ENCODE results near the gene OPTC. TPM values are rescaled to one million over a fixed set of nuclear protein-coding genes. Genes with fewer than 3 reads are reported as not detected.
A peak's percentile ranks its signal among the peaks of the same experiment; 100 is the strongest.

Gene OPTC
- total and polyA plus RNA-seq, 4 donors, result not detected

DNA sequence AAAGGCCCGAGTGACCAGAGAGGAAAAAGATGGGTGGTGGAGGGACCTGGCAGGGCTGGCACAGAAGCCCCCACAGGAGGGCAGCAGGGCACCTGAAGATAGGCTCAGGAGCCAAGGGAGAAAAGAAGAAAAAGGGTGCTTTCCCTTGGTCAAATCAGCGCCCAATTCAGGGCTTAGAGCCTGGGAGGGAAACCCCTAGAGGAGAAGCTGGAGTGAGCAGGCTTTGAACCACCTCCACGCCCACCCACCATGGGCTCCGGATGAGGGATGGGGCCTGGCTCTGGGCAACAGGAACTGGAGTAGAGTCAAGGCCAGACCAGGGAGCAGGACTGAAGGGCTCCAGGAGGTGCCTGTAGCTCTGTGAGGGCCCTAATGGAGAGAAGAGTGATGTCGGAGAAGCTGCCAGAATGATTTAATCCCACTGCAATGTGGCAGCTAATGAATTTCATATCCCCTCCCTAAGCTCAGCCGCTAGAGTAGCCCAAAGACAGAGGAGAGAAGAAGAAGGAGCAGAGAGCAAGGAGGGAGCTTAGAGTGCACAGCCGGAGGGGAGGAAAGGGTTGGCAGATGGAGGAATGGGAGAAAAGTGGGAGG lies 30.4 kb upstream of the OPTC start:
- peak overlapping the region in 1 of 2 donors; percentile 61 for H3K27ac ChIP-seq (ENCODE audit: low read depth in 1 of 2, low read length in 1 of 2)
- ATAC-seq (ENCODE audit: insufficient read depth, low FRiP score), result no peak
- no peaks in the 10 kb centered on the region for H3K9me3 ChIP-seq (ENCODE audit: control insufficient read depth in 4 of 4, insufficient read depth in 3 of 4, low read length in 3 of 4)
- H3K27me3 ChIP-seq (ENCODE audit: control insufficient read depth in 3 of 3, insufficient read depth in 3 of 3, low read length in 2 of 3), result no peaks in the 10 kb centered on the region
- no peaks in the 10 kb centered on the region for H3K36me3 ChIP-seq (ENCODE audit: control insufficient read depth in 4 of 4, insufficient read depth in 4 of 4, low read length in 4 of 4)
- TF ChIP-seq, protein P1, sequence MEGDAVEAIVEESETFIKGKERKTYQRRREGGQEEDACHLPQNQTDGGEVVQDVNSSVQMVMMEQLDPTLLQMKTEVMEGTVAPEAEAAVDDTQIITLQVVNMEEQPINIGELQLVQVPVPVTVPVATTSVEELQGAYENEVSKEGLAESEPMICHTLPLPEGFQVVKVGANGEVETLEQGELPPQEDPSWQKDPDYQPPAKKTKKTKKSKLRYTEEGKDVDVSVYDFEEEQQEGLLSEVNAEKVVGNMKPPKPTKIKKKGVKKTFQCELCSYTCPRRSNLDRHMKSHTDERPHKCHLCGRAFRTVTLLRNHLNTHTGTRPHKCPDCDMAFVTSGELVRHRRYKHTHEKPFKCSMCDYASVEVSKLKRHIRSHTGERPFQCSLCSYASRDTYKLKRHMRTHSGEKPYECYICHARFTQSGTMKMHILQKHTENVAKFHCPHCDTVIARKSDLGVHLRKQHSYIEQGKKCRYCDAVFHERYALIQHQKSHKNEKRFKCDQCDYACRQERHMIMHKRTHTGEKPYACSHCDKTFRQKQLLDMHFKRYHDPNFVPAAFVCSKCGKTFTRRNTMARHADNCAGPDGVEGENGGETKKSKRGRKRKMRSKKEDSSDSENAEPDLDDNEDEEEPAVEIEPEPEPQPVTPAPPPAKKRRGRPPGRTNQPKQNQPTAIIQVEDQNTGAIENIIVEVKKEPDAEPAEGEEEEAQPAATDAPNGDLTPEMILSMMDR (IDR thresholded peaks at IDR 0.05; ENCODE audit: control extremely low read depth, extremely low read depth), result no peak
- WGBS, 2 donors, result 72 to 81% methylated on average over 7 of the region's 7 CpGs
- H3K4me1 ChIP-seq (ENCODE audit: control insufficient read depth in 5 of 5, insufficient read depth in 5 of 5, low read length in 5 of 5), result peaks cover 0 to 38% (median 24%) of the 10 kb centered on the region in 5 donors
- DNase-seq, result peak; percentile 51 to 76 (median 59)
- H3K9ac ChIP-seq (ENCODE audit: insufficient read depth in 1 of 2, low read length in 2 of 2), result no peak overlapping the region
- no peak overlapping the region for H3K4me3 ChIP-seq

DNA sequence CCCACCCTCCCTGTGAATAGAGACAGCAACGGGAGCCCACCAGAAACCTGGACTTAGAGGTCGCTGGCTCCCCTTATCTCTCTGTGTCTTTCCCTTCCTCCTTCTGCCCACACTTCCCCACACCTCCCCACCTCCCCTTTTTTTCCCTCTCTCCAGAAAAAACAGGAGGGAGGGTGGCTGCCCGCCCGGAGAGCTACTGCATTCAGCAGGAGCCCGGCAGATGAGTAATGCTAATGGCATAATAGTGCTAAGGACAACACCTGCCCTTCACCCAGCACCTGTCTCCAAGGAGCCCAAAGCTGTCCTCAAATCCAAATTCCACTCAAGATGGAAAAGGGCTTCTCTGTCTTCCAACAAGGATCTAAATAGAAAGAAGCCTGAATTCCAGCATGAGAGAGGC lies 29.7 kb upstream of the OPTC start:
- TF ChIP-seq, protein P1 (IDR thresholded peaks at IDR 0.05; ENCODE audit: control extremely low read depth, extremely low read depth), result no peak
- 70 to 73% methylated on average over 5 of the region's 5 CpGs for WGBS, 2 donors
- Histone ChIP-seq H3K4me3 (no peak overlapping the region), H3K9me3 (ENCODE audit: control insufficient read depth in 4 of 4, insufficient read depth in 3 of 4, low read length in 3 of 4) (no peaks in the 10 kb centered on the region), H3K27ac (ENCODE audit: low read depth in 1 of 2, low read length in 1 of 2) (peak overlapping the region in 1 of 2 donors; percentile 61), H3K4me1 (ENCODE audit: control insufficient read depth in 5 of 5, insufficient read depth in 5 of 5, low read length in 5 of 5) (peaks cover 0 to 38% (median 24%) of the 10 kb centered on the region in 5 donors), H3K36me3 (ENCODE audit: control insufficient read depth in 4 of 4, insufficient read depth in 4 of 4, low read length in 4 of 4) (no peaks in the 10 kb centered on the region), H3K9ac (ENCODE audit: insufficient read depth in 1 of 2, low read length in 2 of 2) (no peak overlapping the region), H3K27me3 (ENCODE audit: control insufficient read depth in 3 of 3, insufficient read depth in 3 of 3, low read length in 2 of 3) (no peaks in the 10 kb centered on the region)
- ATAC-seq (ENCODE audit: insufficient read depth, low FRiP score) (no peak), DNase-seq (no peak)

DNA sequence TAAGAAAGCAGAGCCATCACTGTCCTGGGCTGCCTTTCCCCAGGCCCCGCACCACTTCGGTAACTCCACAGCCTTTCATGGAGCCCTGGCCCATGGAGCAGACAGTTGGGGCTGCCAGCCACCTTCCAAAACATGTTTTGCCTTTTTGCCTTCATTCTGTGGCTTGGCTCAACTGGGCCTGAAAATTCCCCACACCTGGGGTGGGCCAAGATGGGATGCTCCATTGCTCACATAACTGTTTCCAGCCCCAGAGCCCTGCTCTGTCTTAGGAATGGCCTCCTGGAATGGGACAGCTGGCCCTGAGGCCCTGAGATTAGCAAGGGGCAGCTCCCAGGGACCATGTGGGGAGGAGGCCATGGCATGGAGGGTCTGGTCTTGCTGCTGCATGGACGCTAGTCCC lies 29.2 kb upstream of the OPTC start:
- WGBS, 2 donors, result 93 to 95% methylated on average over 3 of the region's 3 CpGs
- peaks cover 0 to 41% (median 24%) of the 10 kb centered on the region in 5 donors for H3K4me1 ChIP-seq (ENCODE audit: control insufficient read depth in 5 of 5, insufficient read depth in 5 of 5, low read length in 5 of 5)
- no peak for DNase-seq

More for the DNA sequence above, 29.2 kb upstream of the OPTC start:
- Histone ChIP-seq H3K27ac (ENCODE audit: low read depth in 1 of 2, low read length in 1 of 2) (peak overlapping the region in 1 of 2 donors; percentile 20), H3K9ac (ENCODE audit: insufficient read depth in 1 of 2, low read length in 2 of 2) (no peak overlapping the region), H3K27me3 (ENCODE audit: control insufficient read depth in 3 of 3, insufficient read depth in 3 of 3, low read length in 2 of 3) (no peaks in the 10 kb centered on the region), H3K4me3 (no peak overlapping the region), H3K9me3 (ENCODE audit: control insufficient read depth in 4 of 4, insufficient read depth in 3 of 4, low read length in 3 of 4) (no peaks in the 10 kb centered on the region), H3K36me3 (ENCODE audit: control insufficient read depth in 4 of 4, insufficient read depth in 4 of 4, low read length in 4 of 4) (no peaks in the 10 kb centered on the region)
- no peak for ATAC-seq (ENCODE audit: insufficient read depth, low FRiP score)
- TF ChIP-seq, protein P1 (IDR thresholded peaks at IDR 0.05; ENCODE audit: control extremely low read depth, extremely low read depth), result no peak
